HepG2 (cell line): ENCODE data around the gene RABGEF1. TPM values are rescaled to one million over a fixed set of nuclear protein-coding genes. Genes with fewer than 3 reads are reported as not detected.

Source experiments
- ATAC-seq: fragments of 200-7000 bp; cut with Tn5 transposase; 3 replicates; pipeline ENCODE4 v1.9.1; 2020; ENCODE audit warnings: mild to moderate bottlenecking, moderate library complexity
- BruUV-seq: library from RNA; stranded (reverse); fragments of 400-500 nt; replicated peaks from 2 replicates; lab custom pipeline; 2021; lab: Mats Ljungman, UMichigan
- CTCF ChIA-PET: fragments of 300-600 bp; formaldehyde crosslinking; extraction: SDS; loops from one replicate; lab custom pipeline; 2021; ENCODE audit warnings: low total read pairs, inconsistent platforms, low intra/inter-chr PET ratio; lab: Yijun Ruan, JAX
- POLR2A ChIA-PET: fragments of 350-600 bp; sonication (Branson Sonifier 250); formaldehyde crosslinking; loops from one replicate; lab custom pipeline; 2020; ENCODE audit warnings: antibody characterized with exemption, inconsistent platforms; lab: Yijun Ruan, JAX
- DNase-seq: peaks from one replicate; pipeline ENCODE4 v3.0.0-alpha.2; 2015; ENCODE audit warnings: low spot score
- FAIRE-seq: peaks from 3 replicates; lab custom pipeline; 2011; peaks lifted over from hg19 to GRCh38; lab: Jason Lieb, UNC
- H2AFZ ChIP-seq: one replicate; pipeline ENCODE4 v1.6.1; 2011; ENCODE audit warnings: low read length, inconsistent platforms
- H3K27ac ChIP-seq: fragments of 300-600 bp; 3 replicates; pipeline ENCODE4 v1.8.0; 2011; ENCODE audit warnings: mixed run types, mild to moderate bottlenecking, mixed read lengths, low read length, inconsistent platforms; ENCODE audit not compliant: insufficient read depth; ENCODE audit errors: extremely low read length
- H3K27me3 ChIP-seq, 2 experiments: fragments of 200-600 bp in 1 of 2; 2 replicates in 1 of 2; 3 replicates in 1 of 2; pipeline versions ENCODE4 v1.6.0 to v1.8.0; 2011; ENCODE audit warnings: low read length in 2 of 2, mild to moderate bottlenecking in 2 of 2, moderate library complexity in 2 of 2, inconsistent platforms in 1 of 2; ENCODE audit not compliant: insufficient read depth in 2 of 2, control insufficient read depth in 1 of 2
- H3K36me3 ChIP-seq, 2 experiments: fragments of 200-600 bp in 1 of 2; replicated peaks in 1 of 2; 2 replicates in 1 of 2; 3 replicates in 1 of 2; pipeline versions ENCODE4 v1.5.1 to v1.8.0; 2011; ENCODE audit warnings: low read length in 2 of 2, inconsistent platforms in 1 of 2; ENCODE audit not compliant: insufficient read depth in 2 of 2, control insufficient read depth in 1 of 2
- H3K4me1 ChIP-seq: 2 replicates; pipeline ENCODE4 v1.5.1; 2012; ENCODE audit warnings: low read length, inconsistent platforms; ENCODE audit not compliant: insufficient read depth
- H3K4me2 ChIP-seq: 2 replicates; pipeline ENCODE4 v1.6.0; 2011; ENCODE audit warnings: low read depth, low read length, inconsistent platforms
- H3K4me3 ChIP-seq, 3 experiments: fragments of 200-600 bp in 1 of 3; sonication (generic), shearing (Covaris generic) in 1 of 3; replicated peaks in 1 of 3; 2 replicates each; pipeline ENCODE4 v1.5.1; 2011 to 2016; ENCODE audit warnings: low read length in 3 of 3, inconsistent platforms in 2 of 3, low read depth in 2 of 3, mild to moderate bottlenecking in 2 of 3, control low read depth in 1 of 3, mixed read lengths in 1 of 3; ENCODE audit not compliant: insufficient read depth in 1 of 3
- H3K79me2 ChIP-seq: one replicate; pipeline ENCODE4 v1.6.1; 2011; ENCODE audit warnings: low read length, inconsistent platforms; ENCODE audit not compliant: insufficient read depth
- H3K9ac ChIP-seq: 2 replicates; pipeline ENCODE4 v1.6.0; 2011; ENCODE audit warnings: mild to moderate bottlenecking, low read depth, low read length, inconsistent platforms; ENCODE audit not compliant: insufficient read depth
- H3K9me3 ChIP-seq: 2 replicates; pipeline ENCODE4 v1.5.1; 2012; ENCODE audit warnings: mild to moderate bottlenecking, low read length
- H4K20me1 ChIP-seq: 2 replicates; pipeline ENCODE4 v1.6.0; 2011; ENCODE audit warnings: inconsistent platforms, mild to moderate bottlenecking, low read length, moderate library complexity; ENCODE audit not compliant: insufficient read depth
- CTCF ChIP-seq: sonication (generic); formaldehyde crosslinking; IDR thresholded peaks from 2 replicates; pipeline ENCODE4 v1.5.0; 2020; ENCODE audit warnings: mild to moderate bottlenecking, missing genetic modification reagents, moderate library complexity
- PHF8 ChIP-seq: sonication (generic); formaldehyde crosslinking; IDR thresholded peaks from 2 replicates; pipeline ENCODE4 v1.5.0; 2020; ENCODE audit warnings: missing genetic modification reagents
- POLR2G ChIP-seq: fragments of 200-400 bp; formaldehyde crosslinking; IDR thresholded peaks from 2 replicates; pipeline ENCODE4 v1.6.1; 2018; ENCODE audit warnings: mild to moderate bottlenecking, low read depth, low read length, moderate library complexity
- RBM22 ChIP-seq: fragments of 200-400 bp; formaldehyde crosslinking; optimal IDR thresholded peaks from 2 replicates; pipeline ENCODE3; 2017; ENCODE audit warnings: mild to moderate bottlenecking, low read length, moderate library complexity
- ZSCAN22 ChIP-seq: sonication (generic); formaldehyde crosslinking; IDR thresholded peaks from 2 replicates; pipeline ENCODE4 v1.4.0; 2020; ENCODE audit warnings: mild to moderate bottlenecking, missing genetic modification reagents
- WGBS: methylation state at CpG from one replicate; pipeline ENCODE4 v1.1.6; 2017; ENCODE audit warnings: low lambda C conversion rate; 5-methylcytosine and 5-hydroxymethylcytosine counted together
- in situ Hi-C: cut with HindIII; loops from 2 replicates; pipeline ENCODE4 v1.10.0; 2017; ENCODE audit warnings: low pct_unique_long_range_greater_than_20kb; ENCODE audit not compliant: extremely low pct_ligation_motif_present
- intact Hi-C: fragments of 100-400 bp; cut with micrococcal nuclease; formaldehyde crosslinking; loops from one replicate; pipeline ENCODE4 v1.10.0; 2022; ENCODE audit not compliant: unreplicated experiment
- polyA plus RNA-seq, 8 experiments: library from polyadenylated mRNA; depleted of rRNA in 3 of 8; stranded (reverse) in 7 of 8; unstranded in 1 of 8; fragments of >200 nt; fragmentation: Illumina TruSeq in 4 of 8; extraction: Trizol in 4 of 8; gene quantifications; 2 replicates each; pipeline versions ENCODE4 v1.2.1 to v1.2.3, GENCODE V29; 2011 to 2016; ENCODE audit warnings: low read depth in 4 of 8, missing spikeins in 1 of 8, mixed read lengths in 1 of 8; ENCODE audit not compliant: insufficient read depth in 1 of 8
- total RNA-seq, 5 experiments: library from RNA; depleted of rRNA; stranded (reverse); fragments of >200 nt; fragmentation: Illumina TruSeq; extraction: Trizol; gene quantifications; 2 replicates each; pipeline ENCODE4 v1.2.3, GENCODE V29; 2016; ENCODE audit warnings: low read depth in 1 of 5
- TF ChIP-seq, protein P1 (sequence below): sonication (generic); formaldehyde crosslinking; IDR thresholded peaks from 2 replicates; pipeline ENCODE4 v1.5.1; 2020; ENCODE audit warnings: mild to moderate bottlenecking, missing genetic modification reagents, moderate library complexity

The RABGEF1 gene
- total and polyA plus RNA-seq, 2 of the 13 experiments (the other 11 are each of a cell fraction or from before 2014, with no cell fraction given) = 22.7 to 35.3 TPM

DNA sequence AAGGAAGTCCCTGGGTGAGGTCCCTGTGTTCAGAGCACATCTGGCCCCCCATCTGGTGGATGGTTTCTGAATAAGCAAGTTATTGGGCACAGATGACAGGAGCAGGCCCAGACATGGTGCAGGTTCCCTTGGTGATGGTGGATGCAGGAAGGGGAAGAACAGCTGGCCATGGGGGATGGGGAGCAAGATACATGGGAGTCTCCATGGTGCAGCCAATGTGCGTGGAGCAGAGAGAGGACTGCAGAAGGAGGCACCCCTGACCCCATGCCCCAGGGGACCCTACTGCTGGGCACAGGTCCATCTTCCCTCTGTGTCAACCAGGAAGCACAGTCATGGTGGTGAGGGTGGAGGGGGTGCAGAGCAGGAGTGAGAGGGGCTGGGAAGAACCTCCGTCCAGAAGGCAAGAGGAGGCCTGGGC, 43.8 kb upstream of the RABGEF1 start:
- in situ Hi-C loops (no loop called here), intact Hi-C loops (no loop called here)
- FAIRE-seq (no peak), DNase-seq (peak; percentile 9), ATAC-seq (peak; percentile 7; the same call in 2 of the 3 replicates)
- no peaks in the 10 kb centered on the region for H3K9me3 ChIP-seq
- no peak overlapping the region for H3K27ac ChIP-seq
- ChIA-PET CTCF (no interaction called here), POLR2A (no interaction called here)
- H3K4me2 ChIP-seq = peak overlapping the region; percentile 50; the same call in 1 of the 2 replicates
- no peaks in the 10 kb centered on the region for H3K27me3 ChIP-seq
- H3K79me2 ChIP-seq = no peaks in the 10 kb centered on the region
- H4K20me1 ChIP-seq = no peaks in the 10 kb centered on the region
- no TSS peak for BruUV-seq
- H3K4me1 ChIP-seq = peaks cover 22% of the 10 kb centered on the region
- TF ChIP-seq RBM22 = peak; percentile 41
- TF ChIP-seq CTCF (CRISPR knock-in tag) = 0 out of 2 replicates have a peak, but pooled peaks have one; percentile 18
- TF ChIP-seq PHF8 (CRISPR knock-in tag) = no peak
- 88% methylated on average over 2 of the region's 2 CpGs for WGBS
- H2AFZ ChIP-seq = no peak overlapping the region
- peaks cover 0 to 3% of the 10 kb centered on the region in 2 experiments; a peak in 1 of 5 replicates for H3K36me3 ChIP-seq
- no peak overlapping the region for H3K9ac ChIP-seq
- H3K4me3 ChIP-seq = no peak overlapping the region

- POLR2A ChIA-PET = interaction anchor here (0.6 kb wide), 1 partner anchor 85 kb away, joined by 3 read pairs; no protein-coding TSS in a partner anchor
- intact Hi-C loops = no loop called here
- TF ChIP-seq ZSCAN22 (CRISPR knock-in tag) = peak; percentile 83
- peak; percentile 13; the same call in 1 of the 2 replicates for TF ChIP-seq CTCF (CRISPR knock-in tag)
- TF ChIP-seq, protein P1, sequence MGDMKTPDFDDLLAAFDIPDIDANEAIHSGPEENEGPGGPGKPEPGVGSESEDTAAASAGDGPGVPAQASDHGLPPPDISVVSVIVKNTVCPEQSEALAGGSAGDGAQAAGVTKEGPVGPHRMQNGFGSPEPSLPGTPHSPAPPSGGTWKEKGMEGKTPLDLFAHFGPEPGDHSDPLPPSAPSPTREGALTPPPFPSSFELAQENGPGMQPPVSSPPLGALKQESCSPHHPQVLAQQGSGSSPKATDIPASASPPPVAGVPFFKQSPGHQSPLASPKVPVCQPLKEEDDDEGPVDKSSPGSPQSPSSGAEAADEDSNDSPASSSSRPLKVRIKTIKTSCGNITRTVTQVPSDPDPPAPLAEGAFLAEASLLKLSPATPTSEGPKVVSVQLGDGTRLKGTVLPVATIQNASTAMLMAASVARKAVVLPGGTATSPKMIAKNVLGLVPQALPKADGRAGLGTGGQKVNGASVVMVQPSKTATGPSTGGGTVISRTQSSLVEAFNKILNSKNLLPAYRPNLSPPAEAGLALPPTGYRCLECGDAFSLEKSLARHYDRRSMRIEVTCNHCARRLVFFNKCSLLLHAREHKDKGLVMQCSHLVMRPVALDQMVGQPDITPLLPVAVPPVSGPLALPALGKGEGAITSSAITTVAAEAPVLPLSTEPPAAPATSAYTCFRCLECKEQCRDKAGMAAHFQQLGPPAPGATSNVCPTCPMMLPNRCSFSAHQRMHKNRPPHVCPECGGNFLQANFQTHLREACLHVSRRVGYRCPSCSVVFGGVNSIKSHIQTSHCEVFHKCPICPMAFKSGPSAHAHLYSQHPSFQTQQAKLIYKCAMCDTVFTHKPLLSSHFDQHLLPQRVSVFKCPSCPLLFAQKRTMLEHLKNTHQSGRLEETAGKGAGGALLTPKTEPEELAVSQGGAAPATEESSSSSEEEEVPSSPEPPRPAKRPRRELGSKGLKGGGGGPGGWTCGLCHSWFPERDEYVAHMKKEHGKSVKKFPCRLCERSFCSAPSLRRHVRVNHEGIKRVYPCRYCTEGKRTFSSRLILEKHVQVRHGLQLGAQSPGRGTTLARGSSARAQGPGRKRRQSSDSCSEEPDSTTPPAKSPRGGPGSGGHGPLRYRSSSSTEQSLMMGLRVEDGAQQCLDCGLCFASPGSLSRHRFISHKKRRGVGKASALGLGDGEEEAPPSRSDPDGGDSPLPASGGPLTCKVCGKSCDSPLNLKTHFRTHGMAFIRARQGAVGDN = peak; percentile 14; the same call in 1 of the 2 replicates
- peak; percentile 16; the same call in 1 of the 2 replicates for TF ChIP-seq POLR2G
These were observed 42.8 kb upstream of the RABGEF1 start for GRCh38 chr7:66697449-66698438.

More at GRCh38 chr7:66697449-66698438, 42.8 kb upstream of the RABGEF1 start:
- in situ Hi-C loops = no loop called here
- Histone ChIP-seq H3K27ac (no peak overlapping the region), H3K4me3 (peak overlapping the region in 1 of 3 experiments; percentile 23; a peak in 1 of 6 replicates), H3K4me1 (peaks cover 22% of the 10 kb centered on the region), H3K4me2 (peak overlapping the region; percentile 50), H3K36me3 (peaks cover 0 to 3% of the 10 kb centered on the region in 2 experiments; a peak in 1 of 5 replicates), H3K9me3 (no peaks in the 10 kb centered on the region), H4K20me1 (no peaks in the 10 kb centered on the region), H3K79me2 (no peaks in the 10 kb centered on the region), H3K27me3 (no peaks in the 10 kb centered on the region), H3K9ac (no peak overlapping the region), H2AFZ (no peak overlapping the region)
- DNase-seq (peak; percentile 33), ATAC-seq (peak; percentile 61), FAIRE-seq (no peak)
- BruUV-seq = no TSS peak
- 16% methylated on average over 7 of the region's 20 CpGs for WGBS
- CTCF ChIA-PET = no interaction called here
